Activated CD8-positive, alpha-beta memory T cell treated with anti-CD3 and anti-CD28 coated beads for 36 hours (primary cell): ENCODE results near the gene TMEM272. TPM values are rescaled to one million over a fixed set of nuclear protein-coding genes. Genes with fewer than 3 reads are reported as not detected.

Experiments used
- CTCF ChIA-PET: fragments of 350-600 bp; sonication (Branson Sonifier 250); formaldehyde crosslinking; loops from one replicate; lab custom pipeline; 2021; ENCODE audit warnings: antibody characterized with exemption; lab: Charles Lee
- POLR2A ChIA-PET: fragments of 350-600 bp; sonication (Branson Sonifier 250); formaldehyde crosslinking; loops from one replicate; lab custom pipeline; 2021; ENCODE audit warnings: antibody characterized with exemption; lab: Charles Lee
- total RNA-seq, 2 experiments: library from RNA; stranded (reverse); gene quantifications; one replicate each; pipeline ENCODE4 v1.2.3, GENCODE V29; 2021

The TMEM272 gene
- total RNA-seq, 2 experiments from 2014 or later, result 0.11 to 0.21 TPM

- CTCF ChIA-PET, result interaction anchor here (0.6 to 1.8 kb wide), 10 partner anchors 15 to 433 kb away, joined by 3 to 5 read pairs (median 4); partner anchors contain the start of gene INTS6
- POLR2A ChIA-PET, result interaction anchor here (0.6 to 0.7 kb wide), 2 partner anchors 168 to 213 kb away, joined by 3 to 6 read pairs; no protein-coding TSS in a partner anchor
Observed at GRCh38 chr13:51797664-51798488, 47.1 kb downstream of the TMEM272 start.

DNA sequence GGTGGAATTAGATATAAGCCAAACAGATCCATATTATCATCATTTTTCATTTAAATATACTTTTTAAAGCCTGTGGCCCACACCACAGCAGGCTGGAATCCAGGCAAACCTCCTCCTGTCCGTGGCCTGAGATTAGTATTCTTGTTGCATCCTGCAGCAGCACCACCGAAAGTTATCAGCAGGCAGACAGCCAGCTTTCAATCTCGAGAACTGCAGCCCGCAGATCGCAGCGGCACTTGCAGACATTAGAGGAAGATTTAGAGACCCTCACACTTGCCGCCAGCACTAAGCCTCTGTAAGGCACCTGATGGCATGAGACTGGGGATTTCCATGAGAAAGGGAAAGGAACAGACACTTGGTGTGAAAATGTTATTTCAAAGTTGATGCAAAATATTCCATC lies 48.4 kb downstream of the TMEM272 start:
- CTCF ChIA-PET, result no interaction called here
- POLR2A ChIA-PET, result no interaction called here

DNA sequence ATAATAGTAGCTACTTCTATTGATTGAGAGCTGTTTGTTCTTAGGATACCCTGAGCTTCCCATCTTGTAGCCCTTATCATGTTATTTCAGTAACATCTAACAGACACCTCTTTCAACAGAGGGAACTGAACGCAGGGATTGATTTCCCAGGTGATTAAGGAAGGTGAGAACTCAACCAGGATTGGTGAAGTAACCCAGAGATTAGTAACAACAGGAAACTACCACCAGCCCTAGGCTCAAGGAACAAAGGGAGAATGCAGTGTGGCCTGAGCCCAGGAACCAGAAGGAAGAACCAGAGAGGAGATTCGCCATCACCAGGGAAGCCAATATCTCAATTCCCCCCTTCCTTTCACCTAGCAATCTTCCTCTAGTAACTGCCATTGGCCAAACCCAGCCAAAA lies 49.6 kb downstream of the TMEM272 start:
- POLR2A ChIA-PET, result interaction anchor here (2.9 kb wide), 1 partner anchor 8 kb away, joined by 11 read pairs; no protein-coding TSS in a partner anchor
- CTCF ChIA-PET, result no interaction called here

GRCh38 chr13:51794964-51795363 lies 50.0 kb downstream of the TMEM272 start:
- POLR2A ChIA-PET, result interaction anchor here (2.9 kb wide), 1 partner anchor 8 kb away, joined by 11 read pairs; no protein-coding TSS in a partner anchor
- CTCF ChIA-PET, result no interaction called here

DNA sequence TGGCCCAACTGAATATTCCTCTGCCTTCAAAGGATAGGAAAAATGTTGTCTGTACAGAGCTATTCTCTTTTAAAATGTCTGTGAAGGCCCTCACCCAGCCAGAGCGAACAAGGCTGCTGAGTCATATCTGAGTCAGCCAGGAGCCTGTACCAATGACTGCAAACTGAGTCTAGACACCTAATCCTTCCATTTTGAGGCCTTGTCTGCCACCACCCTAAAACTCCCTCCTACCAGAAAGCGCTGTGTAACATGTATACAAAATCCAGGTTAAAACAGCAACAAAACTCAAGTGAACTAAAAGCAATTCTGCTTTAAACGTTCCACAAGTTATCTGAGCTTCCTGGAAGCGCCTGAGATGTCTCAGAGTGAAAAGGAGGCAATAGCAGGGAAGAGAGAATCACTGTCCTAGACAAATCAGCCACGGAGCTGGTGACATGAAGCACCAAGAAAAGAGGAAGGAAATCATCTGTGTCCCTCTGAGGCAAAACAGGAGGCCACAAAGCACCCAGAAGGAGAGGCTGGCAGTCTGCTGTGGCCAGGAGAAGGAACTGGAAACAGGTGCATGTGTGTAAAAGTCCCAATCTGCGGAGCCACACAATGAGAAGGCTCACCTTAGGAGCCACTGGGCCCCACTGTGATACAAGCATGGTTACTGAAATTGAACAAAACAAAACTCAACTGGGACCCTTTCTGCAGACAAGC lies 51.3 kb downstream of the TMEM272 start:
- ChIA-PET POLR2A (interaction anchor here (0.6 to 2.9 kb wide), 2 partner anchors 9 to 479 kb away, joined by 3 to 11 read pairs; no protein-coding TSS in a partner anchor), CTCF (no interaction called here)

DNA sequence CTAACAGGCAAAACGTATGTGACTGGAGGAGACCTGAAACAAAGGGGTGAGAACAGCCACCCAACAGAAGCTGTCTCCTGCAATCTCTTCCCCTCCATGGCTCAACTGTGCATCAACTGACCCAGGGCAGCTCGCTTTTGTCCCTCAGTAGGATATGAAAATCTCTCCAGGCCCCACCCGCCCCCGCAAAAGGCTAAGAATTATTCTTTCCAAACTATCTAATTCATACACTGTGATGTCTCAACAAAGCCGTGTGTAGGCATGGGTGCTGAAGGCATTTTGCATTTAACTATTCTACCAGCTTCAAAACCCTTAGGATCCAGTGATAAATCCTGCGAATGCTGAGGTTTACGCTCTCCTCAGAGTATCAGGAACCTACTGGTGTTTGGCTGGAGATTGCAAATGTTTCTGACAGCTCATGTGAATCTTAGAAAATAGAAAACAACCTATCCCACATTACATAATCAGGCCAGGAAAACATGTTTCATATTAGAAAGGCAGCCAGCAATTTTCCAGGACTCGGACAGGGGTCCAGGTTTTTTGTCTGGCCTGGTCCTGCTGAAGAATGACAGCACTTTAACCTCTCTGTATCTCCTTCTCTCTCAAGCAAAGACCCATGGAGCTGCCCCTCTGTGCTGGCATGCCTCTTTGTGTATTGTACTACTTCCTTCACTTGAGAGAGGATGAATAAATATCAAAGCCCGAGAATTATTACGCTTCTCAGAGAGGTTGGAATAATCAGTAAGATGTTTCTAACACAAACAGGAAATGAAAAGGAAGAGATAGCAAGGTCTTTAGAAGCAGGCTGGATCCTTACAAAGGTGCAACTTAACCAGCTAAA lies 58.3 kb downstream of the TMEM272 start:
- ChIA-PET CTCF (interaction anchor here (1.0 kb wide), 1 partner anchor 46 kb away, joined by 3 read pairs; no protein-coding TSS in a partner anchor), POLR2A (no interaction called here)

GRCh38 chr13:51785712-51786424 lies 59.1 kb downstream of the TMEM272 start:
- ChIA-PET POLR2A (no interaction called here), CTCF (interaction anchor here (1.0 kb wide), 2 partner anchors 15 to 47 kb away, joined by 3 read pairs; no protein-coding TSS in a partner anchor)

- POLR2A ChIA-PET, result no interaction called here
- CTCF ChIA-PET, result no interaction called here
Observed at GRCh38 chr13:51784097-51784496, 60.9 kb downstream of the TMEM272 start.

- ChIA-PET CTCF (no interaction called here), POLR2A (no interaction called here)
Observed at GRCh38 chr13:51783428-51784094, 61.4 kb downstream of the TMEM272 start.

GRCh38 chr13:51782026-51782710 lies 62.8 kb downstream of the TMEM272 start:
- CTCF ChIA-PET, result interaction anchor here (0.6 to 1.1 kb wide), 2 partner anchors 15 to 316 kb away, joined by 3 read pairs; no protein-coding TSS in a partner anchor
- POLR2A ChIA-PET, result no interaction called here

DNA sequence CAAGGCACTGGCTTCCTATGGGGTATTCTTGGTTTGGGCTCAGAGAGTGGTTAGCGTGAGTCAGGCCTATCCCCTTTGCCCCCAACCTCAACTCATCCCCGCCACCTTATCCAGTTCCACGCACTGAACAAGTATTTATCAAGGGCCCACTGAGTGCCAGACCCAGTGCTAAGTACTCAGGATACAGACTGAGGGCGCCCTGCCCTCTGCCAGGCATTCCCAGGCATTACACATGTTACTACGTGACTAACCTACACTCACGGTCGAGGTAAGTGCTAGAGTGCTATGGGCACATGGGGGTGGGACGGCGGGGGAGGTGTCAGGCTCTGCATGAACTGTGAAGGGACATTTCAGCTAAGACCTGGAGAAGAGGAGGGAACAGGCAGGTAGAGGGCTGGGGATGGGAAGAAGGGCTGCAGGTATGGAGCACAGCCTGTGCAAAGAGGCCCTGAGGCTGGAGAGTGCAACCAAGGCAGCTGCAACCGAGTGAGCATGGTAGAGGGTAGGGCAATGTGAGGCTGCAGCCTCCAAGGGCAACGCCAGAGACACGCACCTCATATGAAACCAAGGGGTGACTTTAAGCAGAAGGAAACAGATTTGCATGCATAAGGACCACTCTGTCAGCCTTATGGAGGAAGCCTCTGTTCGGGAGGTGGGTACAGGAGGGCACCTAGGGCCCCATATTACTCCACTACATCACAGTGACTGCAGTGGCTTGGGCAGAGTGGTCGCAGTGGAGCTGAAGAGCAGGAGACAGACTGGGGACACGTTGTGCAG lies 63.5 kb downstream of the TMEM272 start:
- ChIA-PET CTCF (interaction anchor here (0.6 to 1.1 kb wide), 2 partner anchors 16 to 316 kb away, joined by 3 read pairs; no protein-coding TSS in a partner anchor), POLR2A (no interaction called here)

DNA sequence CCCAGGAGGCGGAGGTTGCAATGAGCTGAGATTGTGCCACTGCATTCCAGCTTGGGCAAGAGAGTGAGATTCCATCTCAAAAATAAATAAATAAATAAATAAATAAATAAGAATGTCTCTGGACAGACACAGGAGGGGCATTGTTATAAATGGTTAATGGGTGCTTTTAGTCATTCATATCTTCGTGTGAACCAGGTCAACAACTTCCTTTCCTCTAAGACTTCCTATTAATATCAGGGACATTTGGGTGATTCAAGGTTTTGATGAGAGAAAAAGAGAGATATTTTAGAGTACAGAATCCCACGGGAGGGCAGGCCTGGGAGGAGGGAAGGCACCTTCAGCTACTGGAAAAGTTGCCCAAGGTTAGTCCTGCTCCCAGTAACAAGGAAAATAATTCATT lies 64.9 kb downstream of the TMEM272 start:
- ChIA-PET POLR2A (no interaction called here), CTCF (no interaction called here)

GRCh38 chr13:51778392-51778791 lies 66.6 kb downstream of the TMEM272 start:
- POLR2A ChIA-PET, result no interaction called here
- CTCF ChIA-PET, result no interaction called here

- POLR2A ChIA-PET, result no interaction called here
- CTCF ChIA-PET, result no interaction called here
Observed at GRCh38 chr13:51777921-51778320, 67.1 kb downstream of the TMEM272 start.

DNA sequence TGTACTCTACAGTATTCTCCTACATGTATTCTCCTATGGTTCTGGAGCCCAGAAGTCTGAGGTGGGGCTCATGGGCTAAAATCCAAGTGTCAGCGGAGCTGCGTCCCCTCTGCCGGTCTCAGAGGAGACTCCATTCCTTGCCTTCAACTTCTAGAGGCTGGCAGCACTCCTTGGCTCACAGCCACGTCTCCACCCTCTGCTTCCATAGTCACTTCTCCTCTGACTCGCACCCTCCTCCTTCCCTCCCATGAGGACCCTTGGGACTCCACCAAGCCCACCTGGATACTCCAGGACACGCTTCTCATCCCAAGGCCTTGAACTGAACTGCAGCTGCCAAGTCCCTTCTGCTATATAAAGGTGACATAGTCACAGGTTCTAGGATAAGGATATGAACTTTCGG lies 68.8 kb downstream of the TMEM272 start:
- ChIA-PET CTCF (no interaction called here), POLR2A (no interaction called here)

- POLR2A ChIA-PET, result no interaction called here
- CTCF ChIA-PET, result no interaction called here
Observed at GRCh38 chr13:51773515-51773914, 71.5 kb downstream of the TMEM272 start.

DNA sequence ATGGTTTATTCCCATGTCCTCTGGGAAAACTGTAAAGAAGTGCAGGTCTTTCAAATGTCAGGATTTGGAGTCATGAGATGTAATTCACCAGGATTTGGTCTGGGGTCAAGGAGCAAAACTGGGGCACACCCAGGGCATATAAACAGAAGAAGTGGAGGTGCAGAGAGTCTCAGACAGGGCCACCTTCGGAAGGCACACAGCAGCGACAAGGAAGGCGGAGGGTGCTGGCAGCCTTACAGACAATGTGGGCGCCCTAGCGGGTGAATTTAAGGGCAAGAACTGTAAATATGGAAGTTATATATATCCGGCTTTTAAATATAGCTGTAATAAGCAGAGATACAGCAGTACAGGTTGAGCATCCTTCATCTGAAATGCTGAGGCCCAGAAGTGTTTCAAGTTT lies 72.2 kb downstream of the TMEM272 start:
- ChIA-PET CTCF (no interaction called here), POLR2A (no interaction called here)
